Stimulated activated CD4-positive, alpha-beta T cell treated with anti-CD3 and anti-CD28 coated beads, TNF-alpha, amount 100 ng/mL, for 4 hours (primary cell): Measurements from ENCODE around the gene EPG5.
"Not testable (repeated sequence)": the region's sequence is repeated elsewhere in the genome, so short reads cannot be mapped to it uniquely, and the experiment has no call there.

ENCODE experiments used
- DNase-seq, 3 experiments: peaks; one replicate each; pipeline ENCODE4 v3.0.0-alpha.2; 2020; ENCODE audit warnings: low read depth in 3 of 3

Gene EPG5

DNA sequence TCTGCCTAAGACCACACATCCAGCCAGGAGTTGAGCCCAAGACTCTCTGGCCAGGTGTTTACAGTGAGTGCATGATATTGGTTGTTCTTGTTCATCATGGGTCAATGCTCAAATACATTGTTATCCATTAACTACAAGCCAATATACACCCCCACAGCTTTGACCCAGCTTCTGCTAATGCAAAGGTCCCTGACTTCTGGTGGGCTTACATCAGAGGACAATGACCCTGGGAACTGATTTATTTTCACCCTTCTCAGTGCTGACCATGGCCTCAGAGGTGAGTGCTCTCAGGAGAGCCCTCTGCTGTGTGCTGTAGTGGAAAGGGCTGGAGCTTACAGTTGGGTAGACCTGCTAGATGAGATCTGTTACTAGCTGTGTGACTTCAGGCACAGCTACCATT is 152.4 kb downstream of the EPG5 start:
- DNase-seq, result not testable (repeated sequence)

- not testable (repeated sequence) for DNase-seq
Observed at GRCh38 chr18:45807144-45807543, 160.0 kb downstream of the EPG5 start.

DNA sequence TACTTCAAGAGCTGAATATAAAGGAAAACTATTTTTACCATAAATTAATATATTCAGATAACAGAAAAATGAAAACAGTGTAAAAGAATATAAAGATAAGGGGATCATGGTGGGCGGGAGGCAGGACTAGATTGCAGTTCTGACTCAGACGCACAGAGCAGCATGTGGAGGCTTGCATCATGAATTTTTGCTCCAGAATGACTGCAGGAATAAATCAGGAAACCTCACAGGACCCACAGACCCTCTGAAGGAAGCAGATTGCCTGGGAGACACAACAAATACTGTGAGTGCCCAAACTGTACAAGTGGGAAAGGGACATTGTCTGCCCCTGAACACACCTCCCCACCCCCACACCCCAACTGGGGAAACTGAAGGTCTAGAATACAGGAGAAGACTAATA is 160.9 kb downstream of the EPG5 start:
- no peak for DNase-seq

GRCh38 chr18:45805551-45805950 is 161.6 kb downstream of the EPG5 start:
- DNase-seq, result no peak

GRCh38 chr18:45802814-45803492 is 164.2 kb downstream of the EPG5 start:
- DNase-seq, result no peak

GRCh38 chr18:45801416-45802004 is 165.6 kb downstream of the EPG5 start:
- no peak for DNase-seq
